Right ventricle myocardium inferior (tissue), 1 donor: ENCODE data around the gene DDX18. TPM values are rescaled to one million over a fixed set of nuclear protein-coding genes. Genes with fewer than 3 reads are reported as not detected.

ENCODE experiments used
- ATAC-seq: fragments of 200-7000 bp; cut with Tn5 transposase; one replicate; pipeline ENCODE4 v1.9.1; 2020; ENCODE audit warnings: mild to moderate bottlenecking, moderate library complexity
- DNase-seq: peaks from one replicate; pipeline ENCODE4 v3.0.0; 2021; ENCODE audit errors: missing footprints
- intact Hi-C: fragments of 100-400 bp; cut with DNase I; formaldehyde crosslinking; loops from one replicate; pipeline ENCODE4 v1.11.0; 2022
- total RNA-seq: library from RNA; stranded (reverse); fragmentation: NEBNext Ultra II Directional; extraction: Animal tissue kit (Norgen Biotek cat#: 25700); gene quantifications from one replicate; pipeline ENCODE4 v1.2.1, GENCODE V29; 2021
- donor health status: DM: no; HTN: yes; CAD: no; lungs with severe emphysema.

DDX18 gene
- total RNA-seq, 1 donor from 2014 or later = 27.3 TPM

DNA sequence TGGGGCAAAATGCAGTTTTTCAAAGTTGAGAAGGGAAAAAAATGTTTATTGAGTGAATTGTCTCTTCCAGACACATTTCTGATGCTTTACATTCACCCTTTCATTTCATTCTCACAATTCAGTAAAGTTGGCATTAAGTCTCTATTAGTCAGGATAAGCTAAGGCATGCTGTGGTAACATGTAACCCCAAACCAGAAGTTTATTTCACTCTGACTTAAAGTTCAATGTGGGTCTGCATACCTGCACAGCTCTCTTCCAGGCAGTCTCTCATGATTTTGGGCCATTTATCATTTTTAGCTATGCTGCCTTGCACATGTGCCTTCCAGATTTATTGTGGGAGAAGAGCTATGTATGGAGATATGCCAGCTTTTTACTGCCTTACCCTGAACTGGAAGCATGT, 48.0 kb downstream of the DDX18 start:
- intact Hi-C loops = no loop called here
- DNase-seq (no peak), ATAC-seq (no peak)

DNA sequence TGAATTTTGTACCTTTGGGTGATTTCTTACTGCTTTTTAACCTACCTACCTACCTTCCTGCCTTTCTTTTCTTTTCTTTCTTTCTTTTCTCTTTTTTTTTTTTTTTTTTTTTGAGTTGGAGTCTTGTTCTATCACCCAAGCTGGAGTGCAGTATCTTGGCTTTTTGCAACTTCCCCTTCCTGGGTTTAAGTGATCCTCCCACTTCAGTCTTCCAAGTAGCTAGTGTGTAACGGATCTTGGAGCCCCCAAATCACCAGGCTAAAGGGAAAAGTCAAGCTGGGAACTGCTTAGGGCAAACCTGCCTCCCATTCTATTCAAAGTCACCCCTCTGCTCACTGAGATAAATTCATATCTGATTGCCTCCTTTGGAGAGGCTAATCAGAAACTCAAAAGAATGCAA, 61.3 kb downstream of the DDX18 start:
- DNase-seq (no peak), ATAC-seq (no peak)
- intact Hi-C loops = no loop called here

- ATAC-seq = no peak
- intact Hi-C loops = no loop called here
These were observed 64.5 kb downstream of the DDX18 start for GRCh38 chr2:117879003-117879402.

More at GRCh38 chr2:117879003-117879402, 64.5 kb downstream of the DDX18 start:
- no peak for DNase-seq

Other genes with a start within 250 kb of the DDX18 start
- gene CCDC93, start 199.4 kb downstream of the DDX18 start, total RNA-seq = 22.2 TPM